ENCODE results near the gene POT1. TPM values are rescaled to one million over a fixed set of nuclear protein-coding genes. Genes with fewer than 3 reads are reported as not detected.

POT1 gene
- total and polyA plus RNA-seq, 2 of the 8 experiments (the other 6 are each of a cell fraction or from before 2014, with no cell fraction given), result 13.1 to 22.8 TPM

- TF ChIP-seq EGR1 (IDR thresholded peaks at IDR 0.05; ENCODE audit: borderline replicate concordance, low read depth, low read length) (no peak), TBP (IDR thresholded peaks at IDR 0.05; ENCODE audit: low read depth, low read length) (no peak), JUN (IDR thresholded peaks at IDR 0.05; ENCODE audit: low read depth, low read length) (no peak)
Measured at GRCh38 chr7:124954790-124955189, 25.2 kb upstream of the POT1 start (continued).
